Measurements from ENCODE around the gene NDUFA8.

Gene NDUFA8

DNA sequence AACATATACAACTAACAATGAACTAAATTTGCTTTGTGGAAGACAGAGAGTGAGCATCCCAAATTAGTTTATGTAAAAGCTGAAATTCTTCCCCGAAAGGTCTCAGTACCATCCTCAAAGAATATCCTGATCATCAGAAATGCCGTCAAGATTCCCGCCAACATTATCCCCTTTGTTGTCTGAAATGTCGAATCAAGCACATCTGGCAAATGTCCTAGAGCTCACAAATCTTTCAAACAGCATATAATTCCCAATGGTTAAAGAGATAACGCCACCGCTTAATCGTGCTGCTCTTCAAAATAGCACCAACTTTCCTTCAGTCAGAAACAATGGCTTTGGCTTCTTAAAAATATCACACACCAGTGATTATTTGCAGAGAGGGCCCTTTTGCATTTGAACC is 23.9 kb upstream of the NDUFA8 start:
- DNase-seq: no peak

DNA sequence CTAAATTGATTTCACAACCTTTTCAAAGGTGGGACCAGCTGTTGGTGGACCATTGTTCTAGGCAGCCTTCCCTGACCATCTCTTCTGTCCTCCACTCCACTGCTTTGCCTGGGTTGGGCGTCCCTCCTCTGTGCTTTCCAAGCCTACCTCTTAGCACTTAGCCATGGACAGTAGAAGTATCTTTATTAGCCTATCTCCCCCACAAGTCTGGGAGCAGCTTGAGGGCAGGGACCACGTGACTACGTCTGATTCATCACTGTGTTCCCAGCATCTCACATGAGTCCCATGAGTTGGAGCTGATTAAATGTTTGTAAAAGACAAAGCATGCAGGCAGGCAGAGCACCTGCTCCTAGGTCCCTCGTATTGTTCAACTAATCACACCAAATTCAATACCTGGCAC is 21.1 kb upstream of the NDUFA8 start:
- no peak for DNase-seq

DNA sequence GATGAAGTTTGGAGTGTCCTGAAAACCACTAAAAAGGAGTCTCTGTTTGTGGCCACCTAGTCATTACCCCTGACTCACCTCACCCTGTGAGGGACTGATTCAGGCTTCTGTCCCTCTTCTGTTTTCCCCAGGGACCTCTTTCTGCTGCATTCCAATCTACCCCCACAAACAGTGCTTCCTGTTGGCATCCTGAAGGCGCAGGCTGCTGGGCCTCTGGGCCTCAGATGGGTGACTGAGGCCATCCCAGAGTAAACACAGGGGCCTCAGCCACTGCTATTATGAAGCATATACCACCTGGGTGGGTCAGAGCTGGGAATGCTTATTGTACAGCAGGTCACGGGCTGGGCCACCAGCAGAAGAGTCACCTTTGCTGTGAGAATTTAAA is 20.1 kb upstream of the NDUFA8 start:
- DNase-seq: no peak

DNA sequence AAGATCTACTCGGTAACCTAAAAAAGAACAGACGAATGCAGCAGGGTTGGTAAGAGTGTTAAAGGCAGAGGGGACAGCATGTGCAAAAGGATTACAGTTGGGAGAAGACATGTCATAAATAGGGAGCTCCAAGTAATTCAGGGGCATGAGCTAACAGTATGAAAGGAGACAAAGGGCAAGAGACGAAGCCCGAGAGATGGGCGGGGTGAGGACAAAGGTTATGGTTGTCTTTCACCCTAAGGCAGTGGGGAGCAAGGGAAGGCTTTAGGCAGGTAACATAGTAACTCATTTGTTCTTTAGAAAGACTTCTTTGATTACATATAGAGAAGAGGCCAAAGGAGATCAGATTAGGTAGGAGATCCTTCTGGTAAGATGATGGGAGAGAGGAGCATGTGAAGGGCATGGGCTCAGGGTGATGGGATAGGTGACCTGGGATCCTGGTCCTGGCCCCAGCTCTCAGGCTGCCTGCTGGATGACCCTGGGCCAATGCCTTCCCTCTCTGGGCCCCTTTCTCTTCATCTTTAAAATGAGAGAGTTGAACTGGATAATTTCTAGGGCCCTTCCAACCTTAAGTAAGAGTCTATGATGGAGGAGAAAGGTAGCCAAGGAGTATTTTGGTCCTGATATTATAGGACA is 19.6 kb upstream of the NDUFA8 start:
- no peak for DNase-seq

DNA sequence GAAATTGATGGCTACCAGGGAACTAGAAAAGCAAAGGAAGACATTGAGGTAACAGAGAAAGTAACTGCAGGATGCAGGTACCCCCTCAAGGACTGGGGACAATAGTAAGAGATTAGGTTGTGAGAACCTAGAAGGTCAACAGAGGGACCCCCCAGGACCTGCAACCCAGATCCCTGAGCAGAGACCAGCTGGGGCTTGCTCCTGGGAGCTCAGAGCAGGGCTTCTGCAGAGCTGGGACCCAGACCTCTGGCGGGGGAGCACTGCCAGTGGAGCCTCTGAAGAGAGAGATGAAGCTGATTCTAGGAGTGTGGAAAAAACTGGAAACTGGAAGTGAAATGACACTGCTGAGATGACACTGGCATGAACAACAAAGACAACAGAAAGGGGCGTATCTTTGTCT is 17.3 kb upstream of the NDUFA8 start:
- DNase-seq: no peak

DNA sequence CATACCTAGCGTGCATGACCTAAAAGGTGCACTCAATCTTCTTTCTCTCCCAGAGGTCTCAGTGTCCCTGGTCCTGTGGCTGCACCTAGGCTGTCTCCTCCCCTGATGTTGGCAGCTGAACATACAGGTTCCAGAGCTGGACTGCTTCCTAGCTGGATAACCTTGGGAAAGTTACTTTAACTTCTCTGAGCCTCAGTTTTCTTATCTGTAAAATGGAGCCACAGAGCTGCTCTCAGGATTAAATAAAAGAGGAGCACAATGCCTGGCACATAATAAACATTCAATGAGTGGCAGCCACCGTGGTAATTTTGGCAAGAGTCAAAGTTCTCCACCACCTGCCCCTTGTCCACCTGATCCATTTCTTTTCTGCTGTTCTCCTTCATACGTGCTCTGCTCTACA is 14.1 kb upstream of the NDUFA8 start:
- DNase-seq: no peak

DNA sequence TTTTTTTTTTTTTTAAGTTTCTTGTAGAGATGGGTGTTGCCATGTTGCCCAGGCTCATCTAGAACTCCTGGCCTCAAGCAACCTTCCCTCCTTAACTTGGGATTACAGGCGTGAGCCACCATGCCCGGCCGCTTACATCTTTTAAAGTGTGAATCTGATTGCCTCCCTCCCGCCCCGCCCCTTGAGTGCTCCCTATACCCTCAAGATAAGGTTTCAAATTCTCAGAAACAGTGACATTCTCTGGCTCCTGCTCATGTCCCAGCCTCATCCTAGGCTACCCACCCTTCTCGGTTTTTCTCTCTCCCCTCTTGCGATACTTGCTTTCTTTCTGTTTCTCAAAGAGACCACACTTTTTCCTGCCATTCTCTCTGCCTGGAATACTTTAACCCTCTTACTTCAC is 12.6 kb upstream of the NDUFA8 start:
- DNase-seq: no peak

DNA sequence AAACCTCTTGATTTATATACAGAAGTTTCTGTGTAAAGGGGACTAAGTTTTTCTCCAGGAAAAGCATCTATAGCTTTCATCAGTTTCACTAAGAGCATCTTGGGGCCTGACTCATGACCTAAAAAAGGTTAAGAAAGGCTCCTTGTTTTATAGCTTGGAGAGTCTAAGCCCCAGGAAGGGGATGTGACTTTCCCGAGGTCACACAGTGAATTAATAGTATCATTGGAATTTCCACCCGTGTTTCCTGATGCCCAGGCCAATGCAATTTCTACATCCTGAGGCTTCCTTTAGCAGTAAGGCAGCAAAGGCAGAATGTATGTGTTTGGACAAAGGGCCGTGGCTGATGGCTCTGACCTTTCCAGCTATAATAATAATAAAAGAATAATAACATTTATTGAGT is 8.8 kb upstream of the NDUFA8 start:
- DNase-seq: no peak

DNA sequence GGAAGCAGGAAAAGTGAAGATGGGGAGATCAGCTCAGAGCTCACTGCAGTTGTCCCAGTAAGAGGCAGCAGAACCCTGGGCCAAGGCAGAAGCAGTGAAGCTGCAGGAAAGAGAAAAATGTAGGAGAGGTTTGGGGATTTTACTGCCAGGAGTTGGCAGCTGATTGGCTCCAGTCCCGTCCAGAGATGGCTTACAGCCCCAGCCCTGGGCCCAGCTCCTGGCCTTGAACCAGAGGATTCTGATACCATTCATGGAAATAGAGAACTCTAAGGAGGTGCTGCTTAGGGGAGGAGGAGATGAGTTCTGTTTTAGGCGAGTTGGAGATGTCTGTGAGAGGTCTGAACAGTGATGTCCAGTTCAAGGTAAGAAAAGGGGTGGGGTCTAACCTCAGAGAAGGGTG is 4.7 kb upstream of the NDUFA8 start:
- no peak for DNase-seq

DNA sequence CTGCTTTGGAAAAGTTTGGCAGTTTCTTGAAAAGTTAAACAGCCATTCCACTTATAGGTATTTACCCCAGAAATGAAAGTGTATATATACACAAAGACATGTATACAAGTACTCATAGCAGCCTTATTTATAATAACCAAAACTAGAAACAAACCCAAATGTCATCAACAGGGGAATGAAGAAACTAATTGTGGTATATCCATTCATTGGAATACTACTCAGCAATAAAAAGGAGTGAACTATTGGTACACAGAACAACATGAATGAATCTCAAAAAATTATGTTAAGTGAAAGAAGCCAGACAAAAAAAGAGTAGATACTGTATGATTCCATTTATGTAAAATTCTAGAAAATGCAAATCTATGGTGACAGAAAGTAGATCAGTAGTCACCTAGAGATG is 2.8 kb upstream of the NDUFA8 start:
- no peak for DNase-seq

DNA sequence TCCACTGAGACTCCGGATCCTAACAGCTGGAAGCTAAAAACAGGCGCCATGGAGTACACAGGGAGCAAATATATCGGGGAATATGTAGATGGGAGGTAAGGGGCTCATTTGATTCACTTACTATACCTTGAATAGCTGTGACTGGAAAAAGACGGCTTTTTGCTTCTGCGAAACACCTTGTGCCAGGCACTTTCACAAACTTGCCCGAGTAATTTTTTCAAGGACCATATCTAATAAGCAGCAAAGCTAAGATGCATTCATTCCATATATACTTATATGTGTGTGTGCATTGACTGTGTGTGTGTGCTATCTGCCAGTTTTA is 307 bp upstream of the NDUFA8 start:
- DNase-seq: no peak

DNA sequence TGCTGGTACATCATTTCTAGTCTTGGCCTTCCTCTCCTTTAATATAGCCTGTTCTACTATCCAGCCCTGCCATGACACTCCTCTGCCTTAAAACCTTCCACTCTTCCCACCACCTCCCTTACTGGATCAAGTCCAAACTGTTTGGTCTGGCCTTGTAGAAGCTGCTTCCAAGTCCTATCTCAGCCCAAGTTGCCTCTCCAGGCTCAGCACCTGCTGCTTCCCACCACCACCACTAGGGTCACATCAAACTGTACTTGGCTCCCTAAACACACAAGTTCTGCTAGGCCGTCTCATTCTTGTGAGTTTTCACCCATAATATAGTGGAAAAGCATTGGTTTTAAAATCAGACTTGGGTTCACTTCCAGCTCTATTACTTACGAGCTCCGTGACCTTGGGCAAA is 1.4 kb downstream of the NDUFA8 start:
- peak; percentile 27 for DNase-seq

DNA sequence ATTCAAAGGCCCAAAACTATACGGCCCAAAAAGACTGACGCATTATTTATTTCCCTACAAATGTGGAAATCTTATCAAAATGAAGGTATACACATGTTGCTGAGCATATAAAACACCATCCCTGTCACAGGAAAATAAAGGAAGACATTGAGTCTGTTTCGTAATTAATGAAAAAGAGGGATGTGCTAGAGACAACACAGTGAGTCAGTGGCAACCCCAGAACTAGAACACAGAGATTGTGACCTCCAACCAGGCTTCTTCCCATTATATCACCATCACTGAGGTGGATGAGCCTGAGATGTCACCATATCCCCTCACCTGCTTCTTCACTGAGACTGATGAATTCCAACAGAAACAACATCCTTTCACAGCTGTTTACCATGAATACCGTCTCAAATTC is 3.8 kb downstream of the NDUFA8 start:
- DNase-seq: no peak

DNA sequence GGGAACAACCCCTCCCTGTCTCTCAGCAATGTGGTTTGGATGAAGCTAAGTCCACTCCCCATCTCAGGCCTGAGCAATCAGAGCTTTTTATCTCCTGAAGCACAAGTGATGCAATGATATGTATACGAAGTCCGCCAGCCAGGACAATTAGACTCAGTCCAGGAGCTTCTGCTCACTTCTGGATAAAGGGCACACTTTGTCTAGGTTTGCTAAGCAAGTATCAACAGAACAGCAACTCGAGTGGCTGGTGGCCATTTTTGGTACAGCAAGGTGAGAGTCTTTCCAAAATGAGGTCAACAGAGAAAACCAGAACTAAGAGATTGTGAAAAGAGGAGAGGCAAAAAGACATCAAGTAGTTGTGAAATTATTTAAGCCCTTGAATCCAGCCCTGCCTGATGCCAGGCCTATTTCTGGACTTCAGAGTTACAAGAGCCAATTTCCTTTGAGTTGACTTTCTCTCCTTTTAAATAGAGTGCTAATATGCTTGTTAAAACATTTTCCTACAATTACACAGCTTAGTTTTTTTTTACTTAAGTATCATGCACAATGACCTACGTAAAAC is 8.2 kb downstream of the NDUFA8 start:
- no peak for DNase-seq

DNA sequence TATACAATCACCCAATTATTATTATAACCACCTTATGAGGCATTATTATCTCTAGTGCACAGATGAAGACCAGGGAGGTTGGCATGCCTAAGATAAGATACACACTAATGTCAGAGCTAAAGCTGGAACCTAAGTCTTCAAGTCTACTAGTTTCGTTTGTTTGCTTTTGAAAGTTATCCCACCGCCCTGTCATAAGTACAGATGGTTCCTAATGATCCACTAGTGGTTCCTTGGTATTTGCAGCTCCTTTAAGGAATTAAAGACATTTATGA is 14.1 kb downstream of the NDUFA8 start:
- no peak for DNase-seq

DNA sequence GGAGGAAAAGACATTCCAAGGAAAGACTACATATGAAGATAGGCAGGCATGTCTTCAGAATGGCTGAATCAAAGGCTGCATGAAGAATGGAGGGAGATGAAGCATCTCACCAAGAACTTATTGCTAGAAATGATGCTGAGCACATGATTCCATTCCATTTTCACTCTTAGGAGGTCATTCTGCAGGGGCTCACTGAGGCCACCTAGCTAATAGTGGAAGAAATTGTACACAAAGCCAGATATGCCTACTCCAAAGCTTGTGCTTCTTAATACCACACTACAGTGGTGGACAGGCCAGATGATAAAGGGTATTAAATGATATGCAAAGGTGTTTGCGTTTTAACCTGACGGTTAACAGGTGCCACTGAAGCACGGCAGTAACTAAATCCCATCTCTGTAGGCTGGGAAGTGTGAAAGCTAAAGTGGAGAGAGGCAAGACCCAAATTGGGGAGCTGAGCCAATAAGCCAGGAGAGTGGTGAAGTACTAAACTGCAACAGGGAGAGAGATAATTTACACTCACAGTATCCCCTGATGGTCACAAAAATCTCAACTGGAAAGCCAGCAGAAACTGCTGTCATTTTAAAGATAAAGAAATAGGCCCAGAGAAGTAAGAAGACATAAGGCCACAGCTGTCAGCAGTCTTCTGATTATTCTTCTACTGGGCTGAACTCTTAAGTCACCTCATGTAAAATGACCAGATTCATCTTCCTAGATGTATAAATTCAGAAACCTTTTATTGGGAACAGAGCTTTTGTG is 14.6 kb downstream of the NDUFA8 start:
- DNase-seq: no peak

DNA sequence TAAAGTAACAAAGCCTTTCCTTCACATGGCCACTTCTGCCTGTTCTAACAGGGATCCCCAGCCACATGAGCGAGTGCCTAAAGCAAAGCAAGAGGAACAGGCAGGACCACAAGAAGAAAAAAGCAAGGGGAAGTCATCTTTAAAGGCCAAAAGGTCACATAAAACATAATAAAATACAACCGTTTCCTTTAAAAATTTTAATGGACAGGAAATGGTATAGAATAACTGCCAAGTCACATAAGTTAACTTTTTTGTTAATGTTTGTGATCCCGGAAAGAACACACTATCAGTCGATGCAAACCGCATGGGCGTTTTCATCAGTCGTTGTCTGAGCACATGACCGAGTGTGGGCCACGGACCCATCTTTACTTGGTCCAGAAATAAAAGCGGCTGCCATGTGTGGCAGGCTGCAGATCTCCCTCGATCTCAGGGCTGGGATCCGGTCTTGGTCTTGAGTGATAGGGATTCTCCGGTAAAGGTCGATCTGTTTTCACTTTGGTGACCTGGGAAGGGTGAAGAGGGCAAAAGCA is 15.6 kb downstream of the NDUFA8 start:
- no peak for DNase-seq

DNA sequence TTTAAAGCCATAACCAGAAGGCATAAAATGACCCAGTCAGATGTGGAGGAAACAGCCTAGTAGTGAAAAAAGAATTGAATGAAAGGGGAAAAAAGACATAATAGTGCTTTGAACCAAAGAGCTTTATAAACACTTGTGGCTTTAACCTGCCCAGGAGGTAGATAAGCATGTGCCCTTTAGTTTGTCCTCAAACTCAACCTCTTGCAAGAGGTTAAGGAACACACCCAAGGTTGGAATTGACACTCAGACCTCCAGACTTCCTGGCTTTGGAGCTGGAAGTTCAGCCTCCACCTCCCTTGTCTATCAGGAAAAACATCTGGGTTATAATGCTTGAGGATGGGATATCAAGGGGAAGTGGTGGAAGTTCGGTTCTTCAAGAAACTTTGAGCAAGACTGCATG is 16.3 kb downstream of the NDUFA8 start:
- no peak for DNase-seq

DNA sequence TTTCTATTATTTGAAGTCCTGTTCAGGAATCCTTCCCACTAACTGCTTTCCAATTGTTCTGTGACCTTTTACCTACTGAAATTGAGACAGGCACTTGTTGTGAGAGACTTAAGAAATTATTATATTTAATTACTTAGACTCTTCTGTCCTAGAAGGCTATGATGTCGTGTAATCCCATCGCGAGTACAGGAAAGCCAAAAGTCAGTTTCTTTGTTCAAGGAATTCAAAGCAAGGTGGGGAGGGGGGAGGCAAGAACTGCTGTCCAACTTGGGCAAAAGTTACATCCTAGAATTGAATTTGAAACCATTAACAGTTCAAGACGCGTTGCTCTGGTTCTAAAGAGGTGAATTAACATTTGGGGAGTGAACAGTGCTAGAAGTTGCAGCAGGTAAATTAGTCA is 17.9 kb downstream of the NDUFA8 start:
- DNase-seq: no peak

DNA sequence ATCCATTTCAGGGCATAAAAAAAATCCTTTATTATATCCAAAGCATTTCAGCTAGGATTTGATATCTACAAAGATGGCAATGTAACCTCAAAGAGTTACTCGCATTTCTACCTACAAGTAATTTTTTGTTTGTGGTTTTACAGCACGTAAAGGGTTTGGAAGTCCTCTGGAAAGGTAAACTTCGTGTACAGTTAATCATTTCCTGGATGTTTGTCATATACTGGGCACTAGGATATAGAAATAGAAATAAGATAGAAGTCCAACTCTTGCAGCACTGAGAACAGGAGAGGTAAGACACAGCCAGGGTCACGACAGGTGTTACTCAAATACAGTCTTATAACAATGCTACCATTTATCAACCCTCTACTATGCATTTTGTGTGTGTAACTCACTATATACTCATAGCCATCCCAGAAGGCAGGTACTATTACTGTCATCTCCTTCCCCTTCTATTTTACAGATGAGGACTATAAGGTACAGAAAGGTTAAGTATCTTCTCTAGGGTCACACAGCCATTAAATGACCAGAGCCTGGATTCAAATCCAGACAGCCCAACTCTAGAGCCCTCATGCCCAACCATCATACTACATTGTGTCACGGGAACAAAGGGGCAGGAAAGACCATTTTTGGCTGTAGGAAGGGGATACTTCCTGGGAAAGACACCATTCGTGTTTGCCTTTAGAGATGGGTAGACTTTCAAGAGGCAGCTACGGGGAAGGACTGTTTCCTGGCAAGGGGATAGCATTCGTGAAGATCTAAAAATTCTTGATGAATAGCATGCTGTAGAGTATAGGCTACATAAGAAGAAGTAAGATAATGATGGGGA is 19.0 kb downstream of the NDUFA8 start:
- no peak for DNase-seq

DNA sequence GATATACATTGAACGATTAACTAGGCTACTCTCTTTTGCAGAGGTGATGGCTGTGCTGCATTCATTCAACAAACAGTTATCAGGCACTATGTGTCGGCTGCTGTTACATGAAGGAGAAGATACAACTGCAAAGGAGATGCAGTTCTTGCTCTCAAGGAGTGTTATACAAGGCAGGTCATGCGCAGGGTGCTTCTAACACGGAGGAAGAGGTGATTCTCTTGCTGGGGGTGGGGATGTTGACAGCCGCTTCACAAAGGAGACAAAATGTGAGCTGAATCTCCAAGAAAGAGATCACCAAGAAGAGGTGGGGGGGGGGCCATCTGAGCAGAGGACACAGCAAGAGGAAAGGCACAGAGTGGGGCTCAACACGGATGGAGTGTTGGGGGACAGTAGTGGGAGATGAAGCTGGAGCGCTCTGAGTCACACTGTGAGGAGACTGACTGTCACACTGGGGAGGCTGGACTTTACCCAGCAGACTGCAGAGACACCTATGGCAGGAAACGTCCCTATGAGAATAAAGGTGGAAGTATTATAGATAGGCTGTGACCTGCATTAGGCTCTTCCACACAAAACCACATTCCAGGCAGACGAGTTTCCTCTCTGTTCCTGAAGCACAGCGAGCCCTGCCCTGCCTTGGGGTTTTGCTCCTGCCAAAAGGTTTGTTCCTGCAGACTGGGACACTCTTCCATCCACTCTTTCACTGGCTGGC is 20.9 kb downstream of the NDUFA8 start:
- DNase-seq: no peak

DNA sequence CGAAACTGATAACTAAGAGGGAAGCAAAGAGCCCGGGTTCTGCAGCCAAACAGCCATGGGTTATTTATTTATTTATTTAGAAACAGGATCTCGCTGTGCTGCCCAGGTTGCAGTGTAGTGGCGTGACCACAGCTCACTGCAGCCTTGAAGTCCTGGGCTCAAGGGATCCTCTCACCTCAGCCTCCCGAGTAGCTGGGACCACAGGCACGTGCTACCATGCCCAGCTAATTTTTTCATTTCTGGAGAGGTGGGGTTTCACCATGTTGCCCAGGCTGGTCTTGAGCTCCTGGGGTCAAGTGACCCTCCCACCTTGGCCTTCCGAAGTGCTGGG is 24.1 kb downstream of the NDUFA8 start:
- no peak for DNase-seq

DNA sequence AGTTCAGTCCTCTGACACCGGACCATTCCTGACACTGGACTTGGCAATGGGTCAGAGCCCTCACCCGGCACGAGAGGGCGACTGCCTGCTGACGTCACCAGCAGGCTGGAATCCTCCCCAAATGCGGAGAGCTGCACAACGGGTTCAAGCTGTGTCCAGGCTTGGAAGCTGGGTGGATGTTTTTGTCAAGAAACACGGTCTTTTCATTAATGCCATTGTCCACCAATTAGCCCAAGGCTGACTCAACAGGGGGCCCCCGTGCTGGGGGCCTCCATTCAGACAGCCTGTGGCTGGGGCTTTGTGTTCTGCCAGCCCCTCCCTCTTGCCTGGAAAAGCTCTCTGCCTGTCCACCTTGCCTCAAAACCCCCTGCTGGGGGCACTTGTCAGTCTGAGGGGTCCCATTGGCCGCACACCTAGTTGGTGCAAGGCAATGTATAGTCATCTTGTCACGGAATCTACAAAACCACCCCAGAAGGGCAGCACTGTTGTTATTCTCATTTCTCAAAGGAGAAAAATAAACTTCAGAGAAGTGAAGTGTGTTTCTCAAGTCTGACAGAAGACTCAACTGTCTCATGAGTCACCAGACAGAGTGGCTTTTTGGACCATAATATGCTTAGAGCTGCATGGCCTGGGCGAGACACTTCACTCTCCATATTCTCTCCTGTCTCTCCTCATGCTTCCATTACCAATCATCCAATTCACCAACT is 24.6 kb downstream of the NDUFA8 start:
- no peak for DNase-seq

Measured in GDM1 (cell line).